HG03432 (cell line): Measurements from ENCODE around the gene CDH23.
A peak's percentile ranks its signal among the peaks of the same experiment; 100 is the strongest.
"Not testable (repeated sequence)": the region's sequence is repeated elsewhere in the genome, so short reads cannot be mapped to it uniquely, and the experiment has no call there.

ENCODE experiments used
- ATAC-seq: cut with Tn5 transposase; IDR thresholded peaks from one replicate; pipeline ENCODE4 v1.9.1; 2021; ENCODE audit warnings: mild to moderate bottlenecking, moderate library complexity; ENCODE audit not compliant: unreplicated experiment

CDH23 gene

DNA sequence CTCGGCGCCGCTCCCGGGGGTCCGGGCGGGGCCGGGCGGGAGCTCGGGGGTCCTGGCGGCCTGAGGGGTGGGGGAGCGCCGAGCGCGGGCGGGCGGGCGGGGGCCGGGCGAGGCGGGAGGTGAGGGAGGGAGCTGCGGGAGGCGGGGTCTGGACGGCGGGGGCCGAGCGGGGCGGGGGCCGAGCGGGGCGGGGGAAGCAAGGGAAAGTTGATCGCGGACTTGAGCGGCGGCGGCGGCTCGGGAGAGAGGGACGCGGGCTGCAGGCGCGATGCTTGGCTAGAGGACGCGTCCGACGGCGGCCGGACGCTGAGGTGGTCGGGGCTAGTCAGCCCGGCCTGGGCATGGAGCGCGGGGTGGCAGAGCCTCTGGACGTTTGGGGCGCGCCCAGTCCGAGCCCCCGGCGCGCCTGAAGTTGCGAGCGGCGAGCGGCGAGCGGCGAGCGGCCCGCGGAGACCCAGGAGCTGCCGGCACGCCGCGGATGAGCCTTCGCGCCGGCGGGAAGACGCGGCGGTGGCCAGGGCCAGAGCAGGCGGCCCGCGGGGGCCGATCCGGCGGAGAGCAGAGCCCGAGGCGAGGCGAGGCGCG, at the start of gene CDH23:
Gene CDH23 (plus strand): TSS at position 210 of the 585 bp plus-strand sequence. CDS start 42,912 bp downstream, outside the sequence.
- no peak for ATAC-seq

DNA sequence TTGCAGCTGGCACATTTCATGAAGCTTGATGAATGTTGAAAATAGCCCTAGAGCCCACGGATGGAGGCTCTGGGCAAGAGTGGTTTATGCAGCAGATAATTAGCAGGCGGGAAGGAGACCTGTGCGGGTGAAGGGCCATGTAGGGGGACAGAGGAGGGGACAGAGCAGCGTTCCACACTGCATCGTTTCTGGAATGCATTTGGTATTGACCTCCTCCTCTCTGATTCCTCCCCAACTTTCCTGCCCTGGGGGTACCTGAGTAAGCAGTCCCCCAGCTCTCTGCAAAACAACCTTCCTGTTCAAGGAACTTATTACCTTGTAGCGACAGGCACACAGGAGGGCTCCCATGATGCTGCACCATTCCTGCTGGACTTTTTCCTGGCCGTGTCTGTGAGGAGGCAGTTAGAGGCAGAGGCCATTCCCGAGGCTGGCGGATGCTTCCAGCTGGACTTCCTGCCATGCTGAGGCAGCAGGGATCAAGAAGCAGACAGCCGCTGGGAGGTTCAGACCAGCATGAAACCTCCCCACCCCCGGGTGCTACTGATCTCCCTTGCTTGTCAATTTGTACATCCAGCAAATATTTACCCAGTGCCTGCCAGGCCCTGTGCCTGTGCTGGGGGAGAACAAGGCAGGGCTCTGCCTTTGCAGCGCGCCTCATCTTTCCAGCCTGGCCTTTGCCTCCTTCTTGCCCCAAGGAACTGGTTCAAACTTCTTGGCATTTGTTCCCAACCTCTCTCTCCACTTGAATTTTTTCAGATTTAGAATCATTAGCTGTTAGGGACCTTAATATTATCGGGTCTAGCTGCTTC, 48.9 kb upstream of the CDH23 start:
- no peak for ATAC-seq

DNA sequence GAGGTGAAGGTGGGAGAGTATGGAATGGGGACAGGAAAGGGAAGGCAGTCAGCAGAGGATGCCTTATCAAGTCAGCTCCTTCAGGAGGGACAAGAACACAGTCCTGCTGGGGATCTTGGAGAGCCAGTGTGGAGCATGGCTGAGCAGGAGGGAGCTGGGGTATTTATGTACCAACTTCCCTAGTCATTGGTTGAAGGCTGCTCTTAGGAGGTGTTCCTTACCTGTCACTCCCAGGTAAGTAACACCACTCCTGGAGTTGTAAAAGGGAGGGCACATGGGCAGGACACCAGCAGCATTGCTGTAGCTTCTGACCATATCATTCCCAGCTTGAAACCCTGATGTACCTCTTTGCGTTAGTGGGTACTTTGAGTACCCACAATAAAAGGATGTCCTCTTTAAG, 47.9 kb upstream of the CDH23 start:
- ATAC-seq, result no peak

DNA sequence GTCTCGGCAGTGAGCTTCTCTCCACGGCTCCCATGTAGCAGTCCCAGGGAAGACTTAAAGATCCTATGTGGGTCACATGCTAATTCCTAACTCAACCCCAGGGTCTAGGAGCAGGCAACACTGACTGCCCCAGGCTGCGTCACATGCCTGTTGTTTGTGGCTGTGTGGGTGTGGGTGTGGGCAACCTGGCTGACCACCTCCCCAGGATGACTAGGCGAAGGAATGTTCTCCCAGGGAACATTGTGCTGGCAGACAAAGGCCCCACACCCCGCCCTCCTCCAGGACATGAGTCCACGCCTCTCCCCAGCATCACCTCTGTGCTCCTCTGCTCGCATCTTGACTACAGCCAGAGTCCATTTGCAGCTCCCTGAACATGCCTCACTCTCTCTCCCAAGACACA, 47.3 kb upstream of the CDH23 start:
- no peak for ATAC-seq

DNA sequence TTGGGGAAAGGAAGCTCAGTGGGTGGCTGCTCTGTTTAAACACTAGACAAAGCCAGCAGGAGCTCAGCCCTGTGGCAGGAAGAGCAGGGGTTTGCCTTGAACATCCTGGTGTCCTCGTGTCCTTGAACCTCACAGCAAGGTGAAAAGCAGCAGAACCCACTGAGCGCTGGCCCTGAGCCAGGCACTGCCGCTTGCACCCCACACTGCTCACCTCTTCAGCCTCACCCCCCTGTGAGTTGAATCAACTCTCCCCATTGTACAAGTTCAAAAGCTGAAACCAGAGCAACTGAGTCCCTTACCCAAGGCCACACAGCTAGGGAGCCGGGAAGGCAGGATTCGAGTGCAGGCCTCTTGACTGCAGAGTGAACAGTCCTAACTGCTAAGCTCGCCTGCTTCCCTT, 45.6 kb upstream of the CDH23 start:
- no peak for ATAC-seq

DNA sequence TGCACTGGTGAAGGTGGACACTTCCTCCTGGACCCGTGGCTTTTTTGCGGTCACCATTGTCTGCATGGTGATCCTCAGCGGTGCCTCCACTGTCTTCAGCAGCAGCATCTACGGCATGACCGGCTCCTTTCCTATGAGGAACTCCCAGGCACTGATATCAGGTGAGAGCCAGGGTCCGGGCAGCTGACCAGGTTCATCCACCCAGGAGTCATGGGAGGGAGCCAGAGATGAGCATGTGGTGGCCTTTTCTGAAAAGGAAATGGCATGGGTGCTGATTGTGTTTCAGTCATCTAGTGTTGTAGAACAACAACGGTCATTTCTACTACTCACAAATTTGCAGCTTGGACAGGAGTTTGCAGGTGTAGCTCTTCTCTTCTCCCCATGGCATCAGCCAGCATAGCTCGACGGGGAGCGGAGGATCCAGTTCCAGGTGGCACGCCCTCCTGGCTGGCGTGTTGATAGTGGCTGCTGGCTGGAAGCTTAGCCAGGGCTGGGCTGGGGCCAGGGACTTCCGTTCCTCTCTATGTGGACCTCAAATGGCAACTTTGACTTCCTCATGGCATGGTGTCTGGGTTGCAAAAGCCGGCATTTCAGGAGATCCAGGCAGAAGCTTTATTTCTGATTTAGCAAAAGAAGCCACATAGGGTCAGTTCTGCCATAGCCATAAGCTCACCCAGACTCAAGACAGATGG, 44.9 kb upstream of the CDH23 start:
- ATAC-seq, result no peak

DNA sequence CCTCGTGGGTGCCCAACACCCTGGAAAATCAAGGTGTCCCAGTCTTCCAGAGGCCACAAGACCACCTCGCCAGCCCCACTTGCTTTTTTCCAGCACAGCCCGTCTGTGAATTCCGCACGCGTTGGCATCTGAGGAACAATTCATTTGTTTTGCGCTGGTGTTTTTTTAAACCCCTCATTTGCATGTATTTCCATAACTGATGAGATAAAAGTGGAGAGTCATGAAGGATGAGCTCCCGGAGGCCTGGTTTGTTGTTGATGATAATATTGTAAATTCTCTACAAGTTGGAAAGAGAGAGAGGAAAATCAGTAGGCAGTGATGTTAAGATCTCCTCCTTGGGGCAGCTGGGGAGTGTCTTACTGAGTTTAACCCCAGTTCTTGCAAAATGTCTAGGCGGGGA, 43.1 kb upstream of the CDH23 start:
- ATAC-seq, result no peak

DNA sequence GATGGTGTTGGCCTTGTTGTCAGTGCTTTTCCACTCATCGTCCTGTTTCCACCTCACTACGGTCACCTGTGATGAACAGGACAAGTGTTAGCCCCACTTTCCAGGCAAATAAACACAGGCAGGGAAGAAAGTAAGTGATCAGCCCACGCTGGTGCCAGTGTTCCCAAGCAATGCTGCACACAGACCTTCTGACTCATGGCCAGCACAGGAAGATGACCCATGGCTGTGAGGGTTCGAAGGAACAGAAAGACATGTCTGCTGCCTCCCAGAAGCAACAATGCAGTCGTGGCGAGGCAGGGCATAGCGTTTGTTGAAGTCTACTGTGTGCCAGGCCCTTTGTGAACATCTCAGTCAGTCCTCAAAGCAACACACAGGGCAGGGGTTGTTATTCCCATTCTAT, 41.9 kb upstream of the CDH23 start:
- no peak for ATAC-seq

DNA sequence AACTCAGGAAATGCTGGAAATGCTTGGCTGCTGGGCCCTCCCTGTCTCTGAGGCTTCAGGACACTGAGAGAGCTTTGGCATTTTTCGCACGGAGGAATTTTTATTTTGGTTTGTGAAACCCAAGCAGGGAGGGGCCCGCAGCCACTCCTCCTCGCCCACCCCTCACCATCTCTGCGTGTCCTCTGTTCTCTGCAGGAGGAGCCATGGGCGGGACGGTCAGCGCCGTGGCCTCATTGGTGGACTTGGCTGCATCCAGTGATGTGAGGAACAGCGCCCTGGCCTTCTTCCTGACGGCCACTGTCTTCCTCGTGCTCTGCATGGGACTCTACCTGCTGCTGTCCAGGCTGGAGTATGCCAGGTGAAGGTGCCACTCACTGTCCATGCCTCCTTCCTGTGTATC, 40.8 kb upstream of the CDH23 start:
- ATAC-seq, result no peak

DNA sequence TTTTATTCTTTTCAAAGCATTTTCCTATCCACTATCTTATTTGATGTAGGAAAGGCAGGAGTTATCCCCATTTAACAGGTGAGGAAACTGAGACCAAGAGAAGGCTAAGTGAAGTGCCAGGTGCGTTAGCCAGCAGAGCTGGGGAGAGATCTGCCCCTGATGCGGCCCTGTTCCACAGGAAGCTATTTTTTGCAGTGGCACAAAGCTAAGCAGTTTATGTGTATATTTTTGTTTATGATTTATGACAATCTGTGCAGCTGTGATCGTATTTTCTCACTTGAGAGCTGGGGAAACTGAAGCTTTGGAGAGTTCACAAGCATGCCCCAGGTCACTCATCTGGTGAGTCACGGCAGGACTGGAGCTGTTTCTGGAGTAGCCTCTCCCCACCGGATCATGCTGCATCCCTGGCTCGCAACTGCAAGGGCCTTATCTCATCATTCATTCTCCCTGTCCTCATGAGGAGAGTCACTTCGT, 38.9 kb upstream of the CDH23 start:
- ATAC-seq, result no peak

DNA sequence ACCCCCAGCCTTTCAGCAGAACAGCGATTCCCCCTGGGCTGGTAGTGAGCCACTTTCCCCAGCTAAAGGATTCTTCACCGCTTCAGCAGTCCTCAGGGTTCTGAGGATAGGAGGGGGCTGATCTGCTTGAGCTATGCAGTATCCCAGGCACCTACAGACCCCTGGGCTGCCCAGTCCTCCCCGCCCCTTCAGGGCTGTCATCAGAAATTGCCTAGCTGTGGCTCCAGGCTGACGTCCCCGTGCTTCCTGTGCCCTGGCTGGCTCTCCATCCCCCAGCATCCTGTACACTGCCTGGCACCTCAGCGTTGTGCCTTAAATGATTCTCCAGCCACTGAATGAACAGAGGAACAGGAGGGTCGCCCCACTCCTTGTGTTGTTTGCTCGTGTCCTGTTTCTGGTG, 38.4 kb upstream of the CDH23 start:
- no peak for ATAC-seq

DNA sequence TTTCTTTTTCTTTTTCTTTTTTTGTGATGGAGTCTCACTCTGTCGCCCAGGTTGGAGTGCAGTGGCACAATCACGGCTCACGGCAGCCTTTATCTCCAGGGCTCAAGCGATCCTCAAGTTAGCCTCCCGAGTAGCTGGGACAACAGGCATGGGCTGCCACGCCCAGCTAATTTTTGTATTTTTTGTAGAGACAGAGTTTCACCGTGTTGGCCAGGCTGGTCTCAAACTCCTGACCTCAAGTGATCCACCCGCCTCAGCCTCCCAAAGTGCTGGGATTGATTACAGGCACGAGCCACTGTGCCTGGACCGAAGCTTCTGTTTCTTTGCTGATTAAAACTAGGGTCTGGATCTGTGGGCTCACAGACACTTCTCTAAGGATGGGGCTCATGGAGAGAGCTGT, 37.8 kb upstream of the CDH23 start:
- not testable (repeated sequence) for ATAC-seq

DNA sequence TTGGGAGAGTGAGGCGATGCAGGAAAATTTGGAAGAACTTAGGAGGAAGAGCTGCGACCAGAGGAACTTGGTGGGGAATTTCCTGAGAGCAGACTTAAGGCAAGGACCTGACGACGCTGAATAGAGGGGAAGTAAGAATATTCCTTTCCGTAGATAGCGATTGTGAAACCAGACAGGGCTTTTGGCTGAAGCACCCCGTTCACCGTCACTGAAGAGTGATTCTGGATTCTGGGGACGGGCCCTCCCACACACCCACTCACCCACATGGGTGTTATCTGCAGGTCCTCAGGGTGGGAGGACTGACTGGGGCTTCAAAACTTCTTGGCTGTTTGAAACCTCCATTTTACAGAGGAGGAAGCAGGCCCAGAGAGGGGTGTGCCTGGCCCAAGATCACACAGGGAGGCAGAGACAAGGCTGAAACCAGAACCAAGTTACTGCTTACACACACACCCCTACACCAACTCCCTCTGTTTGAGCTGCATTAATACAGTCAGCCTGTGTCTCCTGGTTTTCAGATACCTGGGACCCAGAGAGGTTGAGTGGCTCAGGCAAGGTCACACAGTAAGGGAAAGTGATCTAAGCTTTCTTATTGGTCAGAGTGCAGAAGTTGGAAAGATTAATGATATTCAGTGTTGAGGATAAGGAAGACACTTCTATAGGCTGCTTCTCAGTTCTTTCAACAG, 37.2 kb upstream of the CDH23 start:
- ATAC-seq, result peak; percentile 47

DNA sequence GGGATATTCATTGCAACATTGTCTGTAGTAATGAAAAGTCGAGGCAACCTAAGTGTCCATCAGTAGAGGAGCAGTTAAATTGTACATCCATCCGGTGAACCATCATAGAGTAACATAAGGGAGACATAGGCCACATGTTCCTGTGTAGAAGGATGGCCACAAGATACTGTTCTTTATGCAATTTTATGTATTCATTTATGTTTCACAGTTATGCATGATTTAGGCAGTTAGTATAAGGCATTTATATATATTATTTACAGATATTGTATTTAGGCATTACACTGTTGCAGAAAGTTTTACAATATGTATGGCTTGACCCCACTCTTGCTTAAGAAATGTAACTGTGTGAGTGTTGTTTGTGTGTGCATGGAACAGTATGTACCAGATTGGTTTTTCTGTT, 36.0 kb upstream of the CDH23 start:
- ATAC-seq, result no peak

DNA sequence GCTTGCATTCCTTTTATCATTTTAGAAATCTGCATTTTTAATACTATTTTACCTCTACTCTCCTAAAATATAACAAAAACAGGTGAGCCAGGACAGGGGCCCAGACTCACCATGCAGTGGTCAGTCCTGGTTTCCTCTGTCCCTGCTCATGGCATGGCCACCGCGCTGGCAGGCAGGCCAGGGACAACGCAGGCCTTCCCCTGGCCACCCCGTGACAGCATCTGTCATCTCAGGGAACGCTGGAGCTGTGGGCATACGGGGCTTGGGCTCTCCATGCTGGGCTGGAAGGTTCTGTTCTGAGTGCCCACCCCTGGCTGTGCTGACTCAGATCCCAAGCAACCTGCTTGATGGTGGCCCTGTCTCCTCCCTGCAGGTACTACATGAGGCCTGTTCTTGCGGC, 35.1 kb upstream of the CDH23 start:
- ATAC-seq, result no peak

DNA sequence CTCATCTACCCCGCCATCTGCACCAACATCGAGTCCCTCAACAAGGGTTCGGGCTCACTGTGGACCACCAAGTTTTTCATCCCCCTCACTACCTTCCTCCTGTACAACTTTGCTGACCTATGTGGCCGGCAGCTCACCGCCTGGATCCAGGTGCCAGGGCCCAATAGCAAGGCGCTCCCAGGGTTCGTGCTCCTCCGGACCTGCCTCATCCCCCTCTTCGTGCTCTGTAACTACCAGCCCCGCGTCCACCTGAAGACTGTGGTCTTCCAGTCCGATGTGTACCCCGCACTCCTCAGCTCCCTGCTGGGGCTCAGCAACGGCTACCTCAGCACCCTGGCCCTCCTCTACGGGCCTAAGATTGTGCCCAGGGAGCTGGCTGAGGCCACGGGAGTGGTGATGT, 34.6 kb upstream of the CDH23 start:
- ATAC-seq, result no peak

DNA sequence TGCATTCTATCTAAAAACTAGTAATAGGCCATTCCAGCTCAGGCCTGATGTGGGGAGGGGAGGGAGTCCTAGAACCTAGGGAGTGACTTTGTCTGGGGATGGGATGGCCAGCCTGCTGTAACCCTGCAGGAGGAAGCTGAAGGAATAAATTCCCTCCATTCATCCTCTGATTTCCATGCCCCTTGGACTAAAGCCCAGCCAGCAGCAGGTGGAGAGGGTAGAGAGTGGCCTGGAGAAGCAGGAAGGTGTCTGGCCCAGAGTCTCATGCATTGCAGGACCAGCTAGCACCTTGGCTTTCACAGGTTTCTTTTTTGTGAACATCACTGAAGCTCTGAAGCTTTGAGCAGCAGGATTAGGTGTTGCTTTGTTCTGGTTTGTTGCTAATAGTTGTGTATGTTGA, 32.8 kb upstream of the CDH23 start:
- ATAC-seq, result no peak

DNA sequence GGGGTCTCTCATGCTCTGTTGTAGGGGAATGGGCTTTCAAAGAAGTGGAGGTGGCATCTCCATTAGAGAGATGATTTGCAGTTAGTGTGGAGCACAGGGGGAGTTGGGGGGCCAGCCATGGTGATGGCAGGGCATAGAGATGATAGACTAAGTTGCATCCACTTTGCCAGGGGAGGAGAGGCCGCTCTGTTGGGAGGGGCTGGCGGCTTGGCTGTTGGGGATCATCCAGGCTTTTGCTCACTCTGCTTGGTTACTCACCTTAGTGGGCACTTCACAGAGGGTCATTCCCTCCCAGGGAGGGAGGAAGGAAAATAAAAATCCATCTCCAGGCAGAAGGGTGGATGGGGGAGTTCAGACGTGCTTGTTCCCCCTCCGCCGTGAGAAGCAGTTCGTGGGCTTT, 31.4 kb upstream of the CDH23 start:
- no peak for ATAC-seq

DNA sequence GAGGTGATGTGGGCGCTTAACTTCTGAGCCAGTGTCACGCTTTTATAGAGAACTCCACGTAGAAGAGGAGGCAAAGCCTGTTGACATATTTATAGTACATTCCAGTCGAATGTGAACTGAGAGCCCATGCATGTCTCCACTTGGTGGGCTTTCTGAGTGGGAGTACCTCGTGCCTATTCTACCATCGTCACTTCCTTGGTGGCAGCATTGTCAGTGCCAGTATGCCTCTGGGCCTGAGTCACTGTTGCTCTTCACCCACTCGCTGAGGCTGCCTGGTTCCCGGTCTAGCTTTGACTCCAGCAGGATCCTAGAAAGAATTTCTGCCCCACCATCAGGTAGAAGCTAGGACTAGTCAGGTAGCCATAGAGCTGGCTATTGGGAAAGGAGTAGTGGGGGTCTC, 30.0 kb upstream of the CDH23 start:
- no peak for ATAC-seq

DNA sequence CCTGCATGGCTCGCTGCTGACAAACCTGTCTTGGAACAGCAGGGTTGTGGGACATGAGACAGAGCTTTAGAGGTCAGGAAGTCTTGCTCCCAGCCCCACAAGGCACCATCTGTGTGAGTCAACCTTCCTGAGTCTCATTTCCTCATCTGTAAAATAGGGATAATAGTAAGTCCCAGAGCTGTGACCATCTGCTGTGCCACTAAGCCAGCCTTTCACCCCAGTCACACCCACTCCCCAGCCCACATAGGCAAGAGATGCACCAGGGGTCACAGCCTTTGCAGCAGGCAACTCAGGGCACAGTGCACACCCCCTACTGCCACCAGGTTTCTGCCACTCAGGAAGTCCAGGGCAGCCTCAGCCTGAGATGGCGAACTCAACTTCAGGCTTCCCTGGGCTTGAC, 29.4 kb upstream of the CDH23 start:
- no peak for ATAC-seq

DNA sequence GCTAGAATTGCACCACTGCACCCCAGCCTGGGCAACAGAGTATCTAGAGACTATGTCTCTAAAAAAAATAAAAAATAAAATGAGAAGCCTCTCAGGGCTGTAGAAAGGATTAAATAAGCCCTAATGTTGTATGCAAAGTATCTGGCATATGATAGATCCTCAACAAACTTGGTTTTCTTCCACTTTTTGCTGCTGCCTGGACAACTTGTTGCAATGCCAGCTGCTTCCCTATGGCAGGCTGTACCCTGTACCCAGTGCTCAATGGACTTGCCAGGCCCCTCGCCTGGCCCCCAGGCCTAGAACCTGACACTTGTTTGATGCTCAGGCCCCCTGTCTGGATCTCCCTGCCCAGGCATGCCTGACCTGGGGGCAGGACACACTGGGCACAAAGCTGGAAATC, 28.5 kb upstream of the CDH23 start:
- ATAC-seq, result no peak

DNA sequence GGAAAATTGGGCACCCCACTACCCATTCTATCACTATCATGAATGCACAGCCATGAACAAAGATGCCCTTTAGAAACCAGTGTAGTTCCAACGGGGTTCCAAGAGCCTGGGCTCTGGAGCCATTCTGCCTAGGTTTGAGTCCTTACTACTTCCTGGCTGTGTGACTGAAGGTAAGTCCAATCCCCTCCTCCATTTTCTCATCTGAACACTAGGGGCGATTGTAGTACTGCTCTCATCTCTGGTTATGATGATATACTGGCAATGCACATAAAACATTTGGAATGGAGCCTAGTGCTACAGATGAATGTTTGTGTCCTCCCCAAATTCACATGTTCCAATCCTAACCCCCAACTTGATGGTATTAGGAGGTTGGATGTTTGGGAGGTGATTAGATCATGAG, 28.1 kb upstream of the CDH23 start:
- ATAC-seq, result no peak
